ENCODE results near the gene TSPAN16.
A peak's percentile ranks its signal among the peaks of the same experiment; 100 is the strongest.

GRCh38 chr19:11288349-11288748, 7.6 kb upstream of the TSPAN16 start:
- TF ChIP-seq CTCF (conservative IDR thresholded peaks at IDR 0.05; ENCODE audit: low read depth, low read length) (peak; percentile 44; the same call in 1 of the 2 replicates), EZH2 (IDR thresholded peaks at IDR 0.05; ENCODE audit: borderline replicate concordance, low read depth, low read length, poor library complexity, severe bottlenecking) (no peak)
